ENCODE measurements around the gene KLRF2. TPM values are rescaled to one million over a fixed set of nuclear protein-coding genes. Genes with fewer than 3 reads are reported as not detected.

KLRF2 gene
- total RNA-seq, 1 experiment from 2014 or later, result not detected

DNA sequence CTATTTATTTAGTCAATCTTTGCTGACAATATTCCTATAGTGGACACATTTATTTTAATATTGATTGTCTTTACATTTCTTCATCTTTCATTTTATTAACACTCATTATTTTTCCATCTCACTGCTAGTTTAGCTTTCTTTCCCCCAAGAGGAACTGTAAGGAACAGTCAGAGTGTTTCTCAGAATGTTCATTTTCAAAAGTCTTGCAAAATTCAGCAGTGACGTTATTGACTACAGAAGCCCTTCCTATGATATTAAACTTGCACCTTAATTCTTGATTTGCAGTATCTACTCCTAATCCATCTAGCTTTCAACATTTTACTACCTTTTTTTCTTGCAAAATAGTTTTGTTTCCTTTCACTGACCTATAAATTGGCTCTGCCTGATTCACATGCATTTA lies 25.1 kb upstream of the KLRF2 start:
- no peaks in the 10 kb centered on the region for H3F3A ChIP-seq (ENCODE audit: low read length, unreplicated experiment)
- no peaks in the 10 kb centered on the region for H3K79me2 ChIP-seq (ENCODE audit: low read length)
- ATAC-seq (no peak), DNase-seq (no peak)
- peaks cover 6% of the 10 kb centered on the region; the same call in 1 of the 2 replicates for H3K4me1 ChIP-seq (ENCODE audit: insufficient read depth, low read length)
- no peaks in the 10 kb centered on the region for H4K20me1 ChIP-seq (ENCODE audit: low read length)
- no peak overlapping the region for H2AFZ ChIP-seq (ENCODE audit: low read length)
- intact Hi-C loops (cut with micrococcal nuclease), result no loop called here
- ChIA-PET POLR2A (ENCODE audit: unreplicated experiment) (no interaction called here), CTCF (no interaction called here)
- no peaks in the 10 kb centered on the region for H3K36me3 ChIP-seq (ENCODE audit: low read depth, low read length)
- peaks cover 57% of the 10 kb centered on the region for H3K27me3 ChIP-seq (ENCODE audit: low read length)
- no TSS peak for BruUV-seq (replicated peaks)
- H3K4me3 ChIP-seq (ENCODE audit: low read length), result no peak overlapping the region
- no peak overlapping the region for H3K9ac ChIP-seq (ENCODE audit: low read length)
- no peaks in the 10 kb centered on the region for H3K9me3 ChIP-seq (ENCODE audit: low read length)
- H3K4me2 ChIP-seq (ENCODE audit: low read length), result no peak overlapping the region
- no peak overlapping the region for H3K27ac ChIP-seq (ENCODE audit: low read length)
- H3K9me2 ChIP-seq (replicated peaks; ENCODE audit: low read length), result no peaks in the 10 kb centered on the region
- TF ChIP-seq EZH2 (IDR thresholded peaks at IDR 0.05; ENCODE audit: low read length, unreplicated experiment) (no peak), EZH2phosphoT487 (IDR thresholded peaks at IDR 0.05; ENCODE audit: borderline replicate concordance, low read length) (no peak), CTCF (conservative IDR thresholded peaks at IDR 0.05; ENCODE audit: low read depth, low read length) (no peak)

DNA sequence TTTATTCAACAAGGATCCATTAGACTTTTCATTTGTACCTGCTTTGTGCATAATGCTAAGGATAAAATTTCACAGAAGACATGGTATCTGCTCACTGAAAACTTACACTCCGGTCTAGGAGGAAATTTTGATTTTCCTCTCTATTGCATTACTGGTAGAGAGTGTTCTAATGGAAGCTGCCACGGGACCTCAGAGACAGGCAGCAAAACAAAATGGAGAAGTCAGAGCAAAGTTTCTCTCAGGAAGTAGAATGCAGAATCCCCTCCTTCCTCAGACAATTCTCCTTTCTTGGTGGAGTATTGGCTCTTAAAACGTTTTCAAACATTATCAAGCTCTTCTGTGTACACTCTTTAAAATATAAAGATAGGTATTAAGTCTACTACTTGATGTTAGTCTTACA lies 24.4 kb upstream of the KLRF2 start:
- H3K79me2 ChIP-seq (ENCODE audit: low read length), result no peaks in the 10 kb centered on the region
- no peak overlapping the region for H3K4me3 ChIP-seq (ENCODE audit: low read length)
- no peaks in the 10 kb centered on the region for H3K36me3 ChIP-seq (ENCODE audit: low read depth, low read length)
- TF ChIP-seq EZH2 (IDR thresholded peaks at IDR 0.05; ENCODE audit: low read length, unreplicated experiment), result no peak
- no peak for TF ChIP-seq CTCF (conservative IDR thresholded peaks at IDR 0.05; ENCODE audit: low read depth, low read length)
- no peak for TF ChIP-seq EZH2phosphoT487 (IDR thresholded peaks at IDR 0.05; ENCODE audit: borderline replicate concordance, low read length)
- H3K27ac ChIP-seq (ENCODE audit: low read length), result no peak overlapping the region
- no peak for ATAC-seq
- H2AFZ ChIP-seq (ENCODE audit: low read length), result no peak overlapping the region
- H4K20me1 ChIP-seq (ENCODE audit: low read length), result no peaks in the 10 kb centered on the region
- H3K9ac ChIP-seq (ENCODE audit: low read length), result no peak overlapping the region
- no peaks in the 10 kb centered on the region for H3F3A ChIP-seq (ENCODE audit: low read length, unreplicated experiment)
- intact Hi-C loops (cut with micrococcal nuclease), result no loop called here
- H3K4me1 ChIP-seq (ENCODE audit: insufficient read depth, low read length), result peaks cover 6% of the 10 kb centered on the region; the same call in 1 of the 2 replicates
- POLR2A ChIA-PET (ENCODE audit: unreplicated experiment), result no interaction called here
- no peak for DNase-seq
- H3K9me2 ChIP-seq (replicated peaks; ENCODE audit: low read length), result no peaks in the 10 kb centered on the region
- CTCF ChIA-PET, result no interaction called here
- H3K4me2 ChIP-seq (ENCODE audit: low read length), result no peak overlapping the region
- no TSS peak for BruUV-seq (replicated peaks)
- H3K9me3 ChIP-seq (ENCODE audit: low read length), result no peaks in the 10 kb centered on the region
- peaks cover 57% of the 10 kb centered on the region for H3K27me3 ChIP-seq (ENCODE audit: low read length)

DNA sequence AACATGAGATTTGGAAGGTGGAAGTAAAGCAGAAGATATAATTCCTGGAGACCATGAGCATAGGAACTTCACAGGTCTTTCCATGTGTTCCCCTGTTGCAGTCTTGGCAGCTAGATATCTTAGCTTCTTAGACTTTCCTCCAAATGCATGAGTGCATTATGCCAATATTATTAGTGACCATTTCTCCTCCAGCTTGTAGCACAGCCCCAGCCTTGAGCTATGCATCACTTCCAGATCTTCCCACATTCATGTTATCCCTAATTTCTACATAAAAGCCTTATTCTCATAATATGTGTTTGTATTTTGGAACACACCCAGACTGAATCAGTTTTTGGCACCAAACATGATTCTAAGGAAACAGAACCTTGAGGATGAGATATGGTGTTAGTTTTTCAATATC lies 23.2 kb upstream of the KLRF2 start:
- Histone ChIP-seq H3K4me3 (ENCODE audit: low read length) (no peak overlapping the region), H3K9me3 (ENCODE audit: low read length) (no peaks in the 10 kb centered on the region), H3K36me3 (ENCODE audit: low read depth, low read length) (no peaks in the 10 kb centered on the region), H3K27ac (ENCODE audit: low read length) (no peak overlapping the region), H3K9me2 (replicated peaks; ENCODE audit: low read length) (no peaks in the 10 kb centered on the region), H3K4me1 (ENCODE audit: insufficient read depth, low read length) (no peaks in the 10 kb centered on the region), H3K4me2 (ENCODE audit: low read length) (no peak overlapping the region), H3K79me2 (ENCODE audit: low read length) (no peaks in the 10 kb centered on the region), H4K20me1 (ENCODE audit: low read length) (no peaks in the 10 kb centered on the region), H3K9ac (ENCODE audit: low read length) (no peak overlapping the region), H2AFZ (ENCODE audit: low read length) (no peak overlapping the region), H3K27me3 (ENCODE audit: low read length) (peaks cover 61% of the 10 kb centered on the region), H3F3A (ENCODE audit: low read length, unreplicated experiment) (no peaks in the 10 kb centered on the region)
- ATAC-seq, result no peak
- CTCF ChIA-PET, result no interaction called here
- BruUV-seq (replicated peaks), result no TSS peak
- TF ChIP-seq EZH2 (IDR thresholded peaks at IDR 0.05; ENCODE audit: low read length, unreplicated experiment) (no peak), EZH2phosphoT487 (IDR thresholded peaks at IDR 0.05; ENCODE audit: borderline replicate concordance, low read length) (no peak), CTCF (conservative IDR thresholded peaks at IDR 0.05; ENCODE audit: low read depth, low read length) (no peak)
- intact Hi-C loops (cut with micrococcal nuclease), result no loop called here
- DNase-seq, result no peak
- POLR2A ChIA-PET (ENCODE audit: unreplicated experiment), result no interaction called here
